SU-DHL-6 (cell line): ENCODE results near the gene TANC1.

ENCODE experiments used
- H2AFZ ChIP-seq: fragments of 200-600 bp; sonication (generic); 2 replicates; pipeline ENCODE4 v1.6.1; 2014; ENCODE audit warnings: low read depth, mild to moderate bottlenecking, moderate library complexity, mixed read lengths, antibody characterized with exemption, low read length; ENCODE audit not compliant: severe bottlenecking
- H3F3A ChIP-seq: fragments of 200-600 bp; shearing (Covaris generic); 2 replicates; pipeline ENCODE4 v1.6.0; 2016; ENCODE audit warnings: antibody characterized with exemption, mild to moderate bottlenecking; ENCODE audit not compliant: insufficient read depth
- H3K27ac ChIP-seq: fragments of 200-600 bp; sonication (generic); 2 replicates; pipeline ENCODE4 v1.5.1; 2016; ENCODE audit warnings: low read depth, mild to moderate bottlenecking, low read length, moderate library complexity, mixed read lengths
- H3K27me3 ChIP-seq: fragments of 200-600 bp; sonication (generic), shearing (Covaris generic); 2 replicates; pipeline ENCODE4 v1.6.0; 2014; ENCODE audit warnings: mild to moderate bottlenecking, low read length
- H3K36me3 ChIP-seq: fragments of 200-600 bp; sonication (generic); 2 replicates; pipeline ENCODE4 v1.6.1; 2014; ENCODE audit warnings: mild to moderate bottlenecking, low read length, mixed read lengths
- H3K4me2 ChIP-seq: fragments of 300-600, 200-600 bp; shearing (Covaris generic), sonication (generic); 2 replicates; pipeline ENCODE4 v1.6.0; 2014; ENCODE audit warnings: low read length, low read depth, mild to moderate bottlenecking; ENCODE audit not compliant: poor library complexity, severe bottlenecking
- H3K4me3 ChIP-seq: fragments of 200-600 bp; sonication (generic); 2 replicates; pipeline ENCODE4 v1.5.1; 2014; ENCODE audit warnings: antibody characterized with exemption, low read length, mild to moderate bottlenecking, mixed read lengths; ENCODE audit not compliant: insufficient read depth, poor library complexity, severe bottlenecking
- H3K79me2 ChIP-seq: fragments of 200-600 bp; sonication (generic); 2 replicates; pipeline ENCODE4 v1.6.1; 2014; ENCODE audit warnings: mild to moderate bottlenecking, low read length, moderate library complexity; ENCODE audit not compliant: insufficient read depth
- H3K9ac ChIP-seq: fragments of 200-600 bp; sonication (generic); 2 replicates; pipeline ENCODE4 v1.7.0; 2014; ENCODE audit warnings: mild to moderate bottlenecking, low read length
- H3K9me2 ChIP-seq: fragments of 200-600 bp; sonication (generic); replicated peaks from 2 replicates; pipeline ENCODE4 v1.6.1; 2014; ENCODE audit warnings: low read length; ENCODE audit not compliant: insufficient read depth
- H3K9me3 ChIP-seq: fragments of 200-600 bp; sonication (generic); 2 replicates; pipeline ENCODE4 v1.6.1; 2014; ENCODE audit warnings: low read length, mixed read lengths; ENCODE audit not compliant: insufficient read depth
- H4K20me1 ChIP-seq: fragments of 200-600 bp; sonication (generic); 2 replicates; pipeline ENCODE4 v1.6.1; 2014; ENCODE audit warnings: low read depth, mild to moderate bottlenecking, antibody characterized with exemption, low read length, moderate library complexity, mixed read lengths
- EZH2phosphoT487 ChIP-seq: fragments of 200-600 bp; sonication (generic), shearing (Covaris generic); conservative IDR thresholded peaks from 2 replicates; pipeline ENCODE4 v1.6.1; 2018; ENCODE audit warnings: mild to moderate bottlenecking, antibody characterized with exemption, low read length, moderate library complexity, mixed read lengths
- TF ChIP-seq, protein P1 (sequence below): fragments of 200-600 bp; sonication (generic); IDR thresholded peaks from one replicate; pipeline ENCODE4 v1.5.1; 2017; ENCODE audit warnings: antibody characterized with exemption, mild to moderate bottlenecking, low read length, moderate library complexity; ENCODE audit not compliant: insufficient read depth, poor library complexity, severe bottlenecking

Gene TANC1

DNA sequence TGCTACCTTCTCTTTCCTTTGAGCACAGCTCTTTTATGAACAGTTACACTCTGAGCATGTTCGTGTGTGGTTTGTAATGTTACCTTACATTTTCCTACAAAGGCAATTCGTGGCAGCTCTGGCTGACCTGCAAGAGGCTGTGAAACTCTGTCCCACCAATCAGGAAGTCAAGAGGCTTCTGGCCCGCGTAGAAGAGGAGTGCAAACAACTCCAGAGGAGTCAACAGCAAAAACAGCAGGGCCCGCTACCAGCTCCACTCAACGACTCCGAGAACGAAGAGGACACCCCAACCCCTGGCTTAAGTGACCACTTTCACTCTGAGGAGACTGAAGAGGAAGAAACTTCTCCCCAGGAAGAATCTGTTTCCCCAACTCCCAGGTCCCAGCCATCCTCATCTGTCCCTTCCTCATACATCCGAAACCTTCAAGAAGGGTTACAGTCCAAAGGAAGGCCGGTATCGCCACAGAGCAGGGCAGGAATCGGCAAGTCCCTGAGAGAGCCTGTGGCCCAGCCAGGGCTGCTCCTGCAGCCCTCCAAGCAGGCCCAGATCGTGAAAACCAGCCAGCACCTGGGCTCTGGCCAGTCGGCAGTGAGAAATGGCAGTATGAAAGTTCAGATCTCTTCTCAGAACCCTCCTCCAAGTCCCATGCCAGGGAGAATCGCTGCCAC is 261.2 kb downstream of the TANC1 start:
- no peak overlapping the region for H3K27ac ChIP-seq
- H3K9ac ChIP-seq, result no peak overlapping the region
- no peak overlapping the region for H2AFZ ChIP-seq
- no peaks in the 10 kb centered on the region for H4K20me1 ChIP-seq
- no peaks in the 10 kb centered on the region for H3K9me2 ChIP-seq
- H3K9me3 ChIP-seq, result no peaks in the 10 kb centered on the region
- H3K4me2 ChIP-seq, result no peak overlapping the region
- TF ChIP-seq, protein P1, sequence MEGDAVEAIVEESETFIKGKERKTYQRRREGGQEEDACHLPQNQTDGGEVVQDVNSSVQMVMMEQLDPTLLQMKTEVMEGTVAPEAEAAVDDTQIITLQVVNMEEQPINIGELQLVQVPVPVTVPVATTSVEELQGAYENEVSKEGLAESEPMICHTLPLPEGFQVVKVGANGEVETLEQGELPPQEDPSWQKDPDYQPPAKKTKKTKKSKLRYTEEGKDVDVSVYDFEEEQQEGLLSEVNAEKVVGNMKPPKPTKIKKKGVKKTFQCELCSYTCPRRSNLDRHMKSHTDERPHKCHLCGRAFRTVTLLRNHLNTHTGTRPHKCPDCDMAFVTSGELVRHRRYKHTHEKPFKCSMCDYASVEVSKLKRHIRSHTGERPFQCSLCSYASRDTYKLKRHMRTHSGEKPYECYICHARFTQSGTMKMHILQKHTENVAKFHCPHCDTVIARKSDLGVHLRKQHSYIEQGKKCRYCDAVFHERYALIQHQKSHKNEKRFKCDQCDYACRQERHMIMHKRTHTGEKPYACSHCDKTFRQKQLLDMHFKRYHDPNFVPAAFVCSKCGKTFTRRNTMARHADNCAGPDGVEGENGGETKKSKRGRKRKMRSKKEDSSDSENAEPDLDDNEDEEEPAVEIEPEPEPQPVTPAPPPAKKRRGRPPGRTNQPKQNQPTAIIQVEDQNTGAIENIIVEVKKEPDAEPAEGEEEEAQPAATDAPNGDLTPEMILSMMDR, result no peak
- TF ChIP-seq EZH2phosphoT487, result no peak
- no peak overlapping the region for H3K4me3 ChIP-seq
- H3K36me3 ChIP-seq, result no peaks in the 10 kb centered on the region
- no peaks in the 10 kb centered on the region for H3F3A ChIP-seq
- H3K79me2 ChIP-seq, result no peaks in the 10 kb centered on the region
- H3K27me3 ChIP-seq, result no peaks in the 10 kb centered on the region

DNA sequence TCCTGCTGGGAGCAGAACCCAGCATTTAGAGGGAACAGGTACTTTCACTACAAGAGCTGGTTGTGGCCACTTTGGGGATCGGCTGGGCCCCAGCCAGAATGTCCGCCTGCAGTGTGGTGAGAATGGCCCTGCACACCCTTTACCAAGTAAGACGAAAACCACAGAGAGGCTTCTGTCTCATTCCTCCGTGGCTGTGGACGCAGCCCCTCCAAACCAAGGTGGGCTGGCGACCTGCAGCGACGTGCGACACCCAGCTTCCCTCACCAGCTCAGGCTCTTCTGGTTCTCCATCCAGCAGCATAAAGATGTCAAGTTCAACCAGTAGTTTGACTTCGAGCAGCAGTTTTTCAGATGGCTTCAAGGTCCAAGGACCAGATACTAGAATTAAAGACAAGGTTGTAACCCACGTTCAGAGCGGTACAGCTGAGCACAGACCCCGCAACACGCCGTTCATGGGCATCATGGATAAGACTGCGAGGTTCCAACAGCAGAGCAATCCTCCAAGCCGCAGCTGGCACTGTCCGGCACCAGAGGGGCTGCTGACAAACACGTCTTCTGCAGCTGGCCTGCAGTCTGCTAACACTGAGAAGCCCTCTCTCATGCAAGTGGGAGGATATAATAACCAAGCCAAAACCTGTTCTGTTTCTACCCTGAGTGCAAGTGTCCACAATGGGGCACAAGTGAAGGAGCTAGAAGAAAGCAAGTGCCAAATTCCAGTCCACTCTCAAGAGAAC is 261.9 kb downstream of the TANC1 start:
- no peak overlapping the region for H3K27ac ChIP-seq
- no peaks in the 10 kb centered on the region for H4K20me1 ChIP-seq
- no peaks in the 10 kb centered on the region for H3K9me3 ChIP-seq
- H3K79me2 ChIP-seq, result no peaks in the 10 kb centered on the region
- H3K4me3 ChIP-seq, result no peak overlapping the region
- H3K36me3 ChIP-seq, result no peaks in the 10 kb centered on the region
- H3K4me2 ChIP-seq, result no peak overlapping the region
- no peak overlapping the region for H3K9ac ChIP-seq
- no peaks in the 10 kb centered on the region for H3F3A ChIP-seq
- no peaks in the 10 kb centered on the region for H3K27me3 ChIP-seq
- no peaks in the 10 kb centered on the region for H3K9me2 ChIP-seq
- no peak overlapping the region for H2AFZ ChIP-seq
- TF ChIP-seq, protein P1, result no peak
- TF ChIP-seq EZH2phosphoT487, result no peak

- Histone ChIP-seq H3K4me3 (no peak overlapping the region), H3K9ac (no peak overlapping the region), H3K27ac (no peak overlapping the region), H3F3A (no peaks in the 10 kb centered on the region), H3K79me2 (no peaks in the 10 kb centered on the region), H3K9me3 (no peaks in the 10 kb centered on the region), H2AFZ (no peak overlapping the region), H3K9me2 (no peaks in the 10 kb centered on the region), H4K20me1 (no peaks in the 10 kb centered on the region), H3K27me3 (no peaks in the 10 kb centered on the region), H3K36me3 (no peaks in the 10 kb centered on the region), H3K4me2 (no peak overlapping the region)
- TF ChIP-seq EZH2phosphoT487, result no peak
- TF ChIP-seq, protein P1, result no peak
Measured at GRCh38 chr2:159232456-159233170, 264.2 kb downstream of the TANC1 start.
